ENCODE data around the gene NOC4L.
A peak's percentile ranks its signal among the peaks of the same experiment; 100 is the strongest.
"Not testable (repeated sequence)": the region's sequence is repeated elsewhere in the genome, so short reads cannot be mapped to it uniquely, and the experiment has no call there.

Gene NOC4L

DNA sequence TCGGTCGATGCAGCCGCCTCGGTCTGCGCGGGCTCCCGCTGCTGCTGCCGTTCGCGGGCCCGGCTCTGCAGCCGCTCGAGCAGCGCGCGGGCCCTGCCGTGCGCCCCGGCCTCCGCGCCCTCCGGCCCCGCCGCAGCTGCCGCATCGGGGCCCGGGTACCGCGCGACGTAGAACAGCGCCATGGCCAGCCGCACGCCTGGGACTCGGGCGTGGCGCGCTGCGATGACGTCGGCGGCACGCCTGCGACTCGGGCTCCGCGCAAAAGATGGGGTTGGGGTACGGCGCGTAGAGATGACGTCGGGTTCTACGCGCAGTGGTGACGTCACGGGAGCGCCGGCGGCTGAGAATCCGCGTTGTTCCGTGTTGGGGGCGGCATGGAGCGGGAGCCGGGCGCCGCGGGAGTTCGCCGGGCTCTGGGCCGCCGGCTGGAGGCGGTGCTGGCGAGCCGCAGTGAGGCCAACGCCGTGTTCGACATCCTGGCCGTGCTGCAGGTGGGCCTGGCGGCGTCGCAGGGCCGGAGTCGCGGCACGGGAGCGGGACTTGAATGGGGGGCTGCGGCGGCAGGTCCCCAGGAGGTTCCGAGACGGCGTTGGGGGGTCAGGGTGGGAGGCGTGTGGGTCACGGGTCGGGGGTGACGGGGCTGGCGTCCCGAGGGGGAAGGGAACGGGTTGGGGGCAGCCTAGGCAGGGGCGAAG is at the start of gene NOC4L, which contains the start of gene DDX51:
TSS of gene NOC4L (plus strand) at position 343 of the 695 bp plus-strand sequence. CDS start at position 375, 32 bp downstream.
TSS of gene DDX51 (minus strand) at position 205 of the 695 bp plus-strand sequence. CDS start at position 182, 23 bp downstream.
- peak; percentile 93 for DNase-seq

DNA sequence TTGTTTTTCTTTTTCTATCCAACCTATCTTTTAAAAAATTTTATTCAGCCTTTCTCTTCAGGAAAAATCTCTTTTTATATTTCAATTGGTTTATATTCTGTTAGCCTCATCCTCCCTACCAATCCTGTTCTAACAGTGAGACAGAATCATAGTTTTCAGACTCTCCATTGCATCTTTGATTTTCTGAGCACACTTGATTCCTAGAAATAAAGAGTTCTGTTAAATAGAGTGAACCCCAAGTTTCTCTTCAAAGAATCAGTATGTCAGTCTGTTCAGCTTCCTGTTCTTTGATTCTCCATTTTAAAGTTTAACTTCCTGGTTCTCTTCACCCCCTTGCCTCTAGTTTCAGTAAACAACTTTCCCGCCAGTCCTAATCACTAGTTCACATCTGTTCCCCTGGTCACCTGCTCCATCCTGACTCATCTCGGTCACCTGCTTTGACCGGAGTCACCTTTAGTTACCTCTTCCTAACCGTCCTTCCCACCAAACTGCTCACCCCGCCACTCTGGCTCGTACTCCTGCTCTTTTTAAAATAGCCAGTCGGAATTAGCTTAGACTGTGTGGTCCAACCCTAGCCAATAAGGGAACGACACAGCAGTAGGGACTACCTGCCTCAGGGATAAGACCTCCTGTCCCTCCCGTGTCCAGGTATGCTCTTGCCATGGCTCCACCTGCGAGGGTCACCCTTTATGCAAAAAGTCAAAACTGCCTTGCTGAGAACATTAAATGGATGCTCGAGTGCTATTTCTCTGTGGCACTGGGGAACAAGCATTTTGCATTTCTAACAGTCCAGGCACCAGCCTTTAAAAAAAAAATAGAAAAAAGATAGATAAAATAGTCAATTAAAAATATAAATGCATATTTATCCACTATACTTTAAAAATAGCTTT is 48.5 kb upstream of the NOC4L start:
- DNase-seq = no peak

DNA sequence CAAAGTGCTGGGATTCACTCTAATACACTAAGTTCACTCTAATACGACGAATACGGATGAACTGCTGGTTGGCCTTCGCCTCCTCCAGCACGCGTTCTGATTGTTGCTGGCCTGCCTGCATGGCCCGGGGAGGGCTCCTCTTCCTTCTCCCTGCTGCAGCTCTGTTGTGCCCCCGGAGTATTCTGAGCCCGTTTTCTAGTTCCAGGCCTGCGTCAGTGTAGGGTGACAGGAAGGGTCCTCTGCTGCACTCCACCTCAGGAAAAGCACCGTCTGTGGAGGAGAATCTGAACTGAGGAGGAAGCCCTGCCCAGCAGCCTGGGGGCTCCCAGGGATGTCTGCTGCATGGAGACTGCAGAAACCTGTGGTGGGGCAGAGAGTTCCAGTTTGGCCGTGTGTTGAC is 44.5 kb upstream of the NOC4L start:
- no peak for DNase-seq

GRCh38 chr12:132100306-132101065 is 43.8 kb upstream of the NOC4L start:
- DNase-seq = no peak

GRCh38 chr12:132102297-132102696 is 42.0 kb upstream of the NOC4L start:
- no peak for DNase-seq

DNA sequence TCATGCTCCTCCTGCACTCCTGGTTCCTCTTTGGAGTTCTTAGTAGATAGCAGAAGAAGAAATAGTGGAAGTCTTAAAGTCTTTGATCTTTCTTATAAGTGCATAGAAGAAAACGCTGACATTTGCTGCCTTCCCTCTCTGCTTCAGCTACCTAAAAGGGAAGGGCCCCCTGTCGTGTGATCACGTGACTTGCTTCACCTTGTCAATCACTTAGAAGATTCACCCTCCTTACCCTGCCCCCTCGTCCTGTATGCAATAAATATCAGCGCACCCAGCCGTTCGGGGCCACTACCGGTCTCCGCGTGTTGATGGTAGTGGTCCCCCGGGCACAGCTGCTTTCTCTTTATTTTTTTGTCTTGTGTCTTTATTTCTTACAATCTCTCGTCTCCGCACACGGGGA is 41.2 kb upstream of the NOC4L start:
- not testable (repeated sequence) for DNase-seq

DNA sequence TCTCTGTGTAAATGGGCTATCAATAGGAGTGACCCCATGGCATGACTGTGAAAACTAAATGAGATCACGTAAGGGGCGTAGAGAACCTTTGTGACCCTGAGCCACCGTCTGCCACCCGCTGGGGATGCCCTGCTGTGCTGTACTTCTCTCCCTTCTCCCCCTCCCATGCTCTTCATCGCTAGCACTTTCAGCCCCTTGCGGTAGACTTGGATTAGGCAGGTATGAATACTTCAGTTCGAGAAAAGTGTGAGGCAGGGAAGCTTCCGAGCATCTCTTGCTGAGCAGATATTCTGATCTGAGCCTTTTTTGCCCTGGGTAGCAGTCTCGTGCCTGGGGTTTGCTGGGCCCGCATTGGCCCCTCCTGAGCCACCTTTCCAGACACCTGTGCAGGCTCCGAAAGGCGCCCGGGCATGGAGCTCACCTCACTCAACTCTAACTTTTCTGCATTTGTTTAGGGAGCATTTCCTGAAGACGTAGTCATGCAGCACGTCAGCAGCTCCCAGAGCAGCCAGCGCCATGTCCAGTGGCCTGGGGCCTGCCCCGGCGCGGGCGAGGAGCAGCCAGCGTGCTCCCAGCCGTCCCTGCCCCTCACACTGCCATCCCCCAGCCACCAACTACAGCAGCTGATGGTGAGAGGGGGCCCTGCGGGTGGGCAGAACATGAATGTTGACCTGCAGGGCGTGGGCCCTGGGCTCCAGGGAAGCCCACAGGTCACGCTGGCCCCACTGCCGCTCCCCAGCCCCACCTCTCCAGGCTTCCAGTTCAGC is 40.5 kb upstream of the NOC4L start:
- no peak for DNase-seq

GRCh38 chr12:132105467-132105866 is 38.8 kb upstream of the NOC4L start:
- DNase-seq = no peak

DNA sequence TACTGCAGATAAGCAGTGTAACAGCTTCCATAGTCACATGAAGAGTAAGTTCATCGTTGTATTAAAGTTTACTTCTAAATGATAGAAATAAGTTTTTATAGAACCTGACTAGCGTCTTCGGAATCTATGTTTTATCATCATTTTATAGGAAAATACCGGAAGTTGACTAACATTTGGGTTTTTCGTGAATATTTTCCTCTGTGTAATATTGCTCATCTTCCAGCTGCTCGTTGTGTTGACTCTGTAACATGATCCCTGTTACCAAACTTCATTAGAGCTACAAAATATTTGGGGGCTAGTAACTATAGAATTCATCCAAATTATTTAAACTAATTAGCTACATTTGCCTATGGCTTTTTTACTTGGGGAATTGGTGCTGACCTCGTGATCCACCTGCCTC is 37.3 kb upstream of the NOC4L start:
- no peak for DNase-seq

- no peak for DNase-seq
Measured at GRCh38 chr12:132108211-132108832, 35.9 kb upstream of the NOC4L start.

DNA sequence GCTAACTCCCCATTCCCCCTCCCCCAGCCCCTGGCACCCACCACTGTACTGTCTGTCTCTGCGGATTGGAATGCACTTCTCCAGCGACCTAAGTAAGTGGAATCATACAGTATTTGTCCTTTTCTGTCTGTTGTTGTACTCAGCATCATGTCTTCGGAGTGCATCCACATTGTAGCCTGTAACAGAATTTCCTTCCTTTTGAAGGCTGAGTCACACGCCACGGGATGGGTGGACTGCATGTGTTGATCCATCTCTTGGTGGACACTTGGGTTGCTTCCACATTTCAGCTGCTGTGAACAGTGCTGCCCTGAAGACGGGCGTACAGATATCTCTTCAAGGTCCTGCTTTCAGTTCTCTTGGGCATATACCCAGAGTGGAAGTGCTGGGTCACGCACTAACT is 34.5 kb upstream of the NOC4L start:
- DNase-seq = no peak

GRCh38 chr12:132110677-132111076 is 33.6 kb upstream of the NOC4L start:
- no peak for DNase-seq

GRCh38 chr12:132111654-132112304 is 32.5 kb upstream of the NOC4L start:
- no peak for DNase-seq

GRCh38 chr12:132114667-132115066 is 29.6 kb upstream of the NOC4L start:
- no peak for DNase-seq

DNA sequence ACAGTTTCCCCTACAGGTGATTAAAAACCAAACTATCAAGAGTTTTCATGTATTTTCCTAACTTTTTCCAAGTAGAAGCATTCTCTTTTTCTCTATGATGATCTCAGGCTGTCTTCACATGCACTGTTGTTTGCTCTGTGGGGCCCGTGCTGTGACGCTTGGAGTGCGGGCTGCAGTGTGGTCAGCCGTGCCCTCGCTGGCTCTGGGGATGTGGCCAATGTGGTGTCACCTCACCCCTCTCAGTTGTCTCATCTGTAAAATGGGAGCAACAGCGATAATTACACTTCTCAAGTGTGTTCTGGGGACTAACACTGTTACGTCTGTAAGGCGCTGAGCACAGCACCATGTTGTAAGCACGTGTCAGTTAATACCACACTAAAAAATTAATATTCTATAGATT is 28.8 kb upstream of the NOC4L start:
- no peak for DNase-seq

DNA sequence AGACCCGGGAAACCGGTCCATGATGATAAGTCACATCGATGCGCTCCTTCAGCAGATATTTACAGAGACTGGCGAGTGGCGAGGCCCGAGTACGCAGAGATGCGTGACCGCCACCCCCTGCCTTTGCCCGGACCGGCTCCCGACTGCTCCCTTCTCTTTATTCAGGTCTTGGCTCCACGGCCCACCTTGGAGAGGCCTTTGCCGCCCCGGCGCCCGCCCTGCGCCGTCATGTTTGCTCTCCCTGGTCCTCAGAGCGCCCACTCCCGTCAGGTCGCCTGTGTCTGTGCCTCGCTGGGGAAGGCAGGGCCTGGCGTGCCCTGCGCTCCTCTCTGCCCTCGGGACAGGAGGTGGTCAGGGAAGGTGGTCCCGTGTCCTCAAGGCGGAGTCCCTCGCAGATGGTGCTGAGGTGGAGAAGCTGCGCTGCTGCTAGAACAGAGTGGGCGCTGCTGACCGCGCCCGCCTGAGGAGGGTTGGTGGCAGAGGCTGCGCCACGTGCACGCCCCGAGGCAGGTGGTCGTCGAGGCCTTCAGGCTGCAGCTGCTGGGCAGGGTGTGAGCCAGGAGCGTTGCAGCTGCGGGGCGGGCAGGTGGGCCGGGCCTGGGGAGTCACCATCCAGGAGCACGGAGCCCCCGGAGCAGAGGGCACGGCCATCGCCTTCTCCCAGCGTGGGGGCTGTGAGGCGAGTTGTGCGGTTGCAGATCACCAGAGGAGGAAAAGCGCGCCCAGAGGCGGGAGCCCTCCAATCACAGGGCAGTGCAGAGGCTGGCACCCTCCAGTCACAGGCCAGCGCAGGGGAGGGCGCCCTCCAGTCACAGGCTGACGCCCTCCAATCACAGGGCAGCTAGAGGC is 27.3 kb upstream of the NOC4L start:
- no peak for DNase-seq

GRCh38 chr12:132117558-132117875 is 26.7 kb upstream of the NOC4L start:
- no peak for DNase-seq

DNA sequence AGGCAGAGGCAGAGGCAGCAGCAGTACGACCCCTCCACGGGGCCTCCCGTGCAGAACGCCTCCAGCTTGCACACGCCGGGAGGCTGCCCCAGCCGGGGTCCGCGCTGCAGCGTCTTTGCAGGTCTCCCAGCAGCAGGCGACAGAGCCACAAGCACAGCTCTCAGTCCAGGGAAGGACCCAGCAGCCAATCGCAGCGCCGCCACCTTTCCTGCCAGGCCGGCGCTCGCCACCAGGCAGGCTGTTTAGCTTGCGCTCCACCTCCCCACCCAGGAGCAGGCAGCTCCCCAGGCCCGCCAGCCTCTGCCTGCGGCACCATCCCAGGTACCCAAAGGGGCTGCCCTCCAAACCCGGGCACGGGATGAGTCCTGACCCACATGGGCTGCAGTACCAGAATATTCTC is 25.4 kb upstream of the NOC4L start:
- no peak for DNase-seq

DNA sequence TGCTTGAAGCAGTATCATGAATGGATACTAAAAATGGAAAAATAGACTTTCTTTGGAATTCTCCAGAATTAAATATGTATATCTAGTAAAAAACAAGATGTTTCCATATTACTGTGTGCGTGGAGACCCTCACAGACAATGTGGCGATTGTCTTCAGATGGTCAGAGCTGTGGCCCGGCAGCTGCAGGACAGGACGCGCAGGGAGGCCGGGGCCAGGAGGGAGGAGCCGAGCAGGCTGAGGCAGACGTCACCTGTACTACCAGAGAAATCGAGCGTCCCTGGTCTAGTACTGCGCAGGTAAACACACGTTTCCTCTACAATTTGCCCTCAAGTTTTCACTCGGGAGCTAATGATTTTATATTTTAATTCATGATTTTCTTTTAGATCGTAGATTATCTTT is 23.0 kb upstream of the NOC4L start:
- DNase-seq = no peak

GRCh38 chr12:132123970-132124765 is 20.1 kb upstream of the NOC4L start:
- DNase-seq = no peak

Measured in activated effector memory CD4-positive, alpha-beta T cell treated with Interleukin-2 at 50 U/mL for 16 hours (primary cell).